Fibroblast of pulmonary artery (primary cell): ENCODE data around the gene HLCS.
"Not testable (repeated sequence)": the region's sequence is repeated elsewhere in the genome, so short reads cannot be mapped to it uniquely, and the experiment has no call there.

Experiments
- DNase-seq: peaks from one replicate; pipeline ENCODE4 v3.0.0-alpha.2; 2010; ENCODE audit warnings: low read depth
- H3K4me3 ChIP-seq: replicated peaks from 2 replicates; pipeline ENCODE4 v1.5.1; 2011; ENCODE audit warnings: low read depth, mild to moderate bottlenecking, control low read depth, low read length, moderate library complexity
- TF ChIP-seq, protein P1 (sequence below): IDR thresholded peaks from 2 replicates; pipeline ENCODE4 v1.5.1; 2011; ENCODE audit warnings: mild to moderate bottlenecking, control low read depth, low read length, inconsistent platforms; ENCODE audit errors: missing control alignments

The HLCS gene

DNA sequence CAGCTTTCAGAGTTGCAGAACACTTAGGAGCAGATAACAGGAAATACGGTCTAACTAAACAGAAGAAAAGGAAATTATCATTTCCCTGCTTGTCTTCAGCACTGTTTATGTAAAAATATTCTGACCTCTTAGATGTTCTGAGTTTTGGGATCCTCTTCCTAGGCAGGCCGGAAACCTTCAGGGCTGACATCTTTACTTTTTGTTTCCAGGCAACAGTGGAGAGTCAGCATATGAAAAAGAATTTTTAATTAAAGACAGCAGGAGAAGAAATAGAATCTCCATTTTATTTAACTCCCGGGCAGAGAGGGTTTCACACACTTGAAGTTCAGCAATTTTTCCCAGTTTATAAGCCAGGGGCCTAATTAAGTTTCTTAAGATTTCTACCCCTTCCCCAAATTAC, 35.0 kb upstream of the HLCS start:
- no peak for DNase-seq
- TF ChIP-seq, protein P1, sequence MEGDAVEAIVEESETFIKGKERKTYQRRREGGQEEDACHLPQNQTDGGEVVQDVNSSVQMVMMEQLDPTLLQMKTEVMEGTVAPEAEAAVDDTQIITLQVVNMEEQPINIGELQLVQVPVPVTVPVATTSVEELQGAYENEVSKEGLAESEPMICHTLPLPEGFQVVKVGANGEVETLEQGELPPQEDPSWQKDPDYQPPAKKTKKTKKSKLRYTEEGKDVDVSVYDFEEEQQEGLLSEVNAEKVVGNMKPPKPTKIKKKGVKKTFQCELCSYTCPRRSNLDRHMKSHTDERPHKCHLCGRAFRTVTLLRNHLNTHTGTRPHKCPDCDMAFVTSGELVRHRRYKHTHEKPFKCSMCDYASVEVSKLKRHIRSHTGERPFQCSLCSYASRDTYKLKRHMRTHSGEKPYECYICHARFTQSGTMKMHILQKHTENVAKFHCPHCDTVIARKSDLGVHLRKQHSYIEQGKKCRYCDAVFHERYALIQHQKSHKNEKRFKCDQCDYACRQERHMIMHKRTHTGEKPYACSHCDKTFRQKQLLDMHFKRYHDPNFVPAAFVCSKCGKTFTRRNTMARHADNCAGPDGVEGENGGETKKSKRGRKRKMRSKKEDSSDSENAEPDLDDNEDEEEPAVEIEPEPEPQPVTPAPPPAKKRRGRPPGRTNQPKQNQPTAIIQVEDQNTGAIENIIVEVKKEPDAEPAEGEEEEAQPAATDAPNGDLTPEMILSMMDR, result no peak
- no peak overlapping the region for H3K4me3 ChIP-seq

- DNase-seq, result no peak
- TF ChIP-seq, protein P1, result peak; percentile 7
- no peak overlapping the region for H3K4me3 ChIP-seq
Observed at GRCh38 chr21:37000381-37000780, 33.9 kb upstream of the HLCS start.

DNA sequence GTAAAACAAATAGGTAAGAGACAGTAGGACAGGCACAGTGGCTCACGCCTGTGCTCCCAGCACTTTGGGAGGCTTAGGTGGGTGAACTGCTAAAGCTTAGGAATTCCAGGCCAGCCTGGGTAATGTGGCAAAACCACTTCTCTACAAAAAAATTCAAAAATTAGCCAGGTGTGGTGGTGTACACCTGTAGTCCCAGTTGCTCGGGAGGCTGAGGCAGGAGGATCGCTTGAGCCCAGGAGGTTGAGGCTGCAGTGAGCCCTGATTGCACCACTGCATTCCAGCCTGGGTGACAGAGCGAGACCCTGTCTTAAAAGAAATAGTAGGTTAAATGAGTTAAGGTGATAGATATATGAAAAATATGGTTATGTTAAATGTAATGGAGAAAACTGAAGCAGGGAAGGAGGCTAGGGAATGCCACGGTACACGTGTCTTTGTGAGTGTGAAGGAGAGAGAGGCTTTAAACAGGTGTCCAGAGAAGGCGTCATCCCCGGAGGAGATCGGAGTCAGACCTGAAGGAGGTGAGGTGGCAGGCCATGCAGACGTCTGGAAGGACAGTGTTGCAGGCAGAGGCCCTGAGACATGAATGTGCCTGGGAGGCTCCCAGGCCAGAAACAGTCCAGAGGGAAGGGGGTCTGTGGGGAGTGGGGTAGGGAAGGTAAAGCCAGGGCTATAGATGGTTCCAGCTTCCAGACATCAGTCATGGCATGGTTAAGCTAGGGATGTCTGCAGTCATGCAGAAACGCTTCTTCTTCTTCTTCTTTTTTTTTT, 32.8 kb upstream of the HLCS start:
- H3K4me3 ChIP-seq, result no peak overlapping the region
- TF ChIP-seq, protein P1, result no peak
- DNase-seq, result no peak

DNA sequence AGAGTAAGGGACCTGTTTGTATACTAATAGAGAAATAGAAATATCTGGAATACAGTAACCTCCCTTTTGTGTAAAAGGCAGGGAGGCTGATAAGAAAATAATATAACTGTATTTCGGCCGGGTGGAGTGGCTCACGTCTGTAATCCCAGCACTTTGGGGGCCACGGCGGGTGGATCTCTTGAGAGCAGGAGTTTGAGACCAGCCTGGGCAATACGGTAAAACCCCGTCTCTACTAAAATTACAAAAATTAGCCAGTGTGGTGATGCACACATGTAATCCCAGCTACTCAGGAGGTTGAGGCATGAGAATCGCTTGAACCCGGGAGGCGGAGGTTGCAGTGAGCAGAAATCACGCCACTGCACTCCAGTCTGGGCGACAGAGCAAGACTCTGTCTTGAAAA, 28.8 kb upstream of the HLCS start:
- DNase-seq, H3K4me3 ChIP-seq: not testable (repeated sequence)

DNA sequence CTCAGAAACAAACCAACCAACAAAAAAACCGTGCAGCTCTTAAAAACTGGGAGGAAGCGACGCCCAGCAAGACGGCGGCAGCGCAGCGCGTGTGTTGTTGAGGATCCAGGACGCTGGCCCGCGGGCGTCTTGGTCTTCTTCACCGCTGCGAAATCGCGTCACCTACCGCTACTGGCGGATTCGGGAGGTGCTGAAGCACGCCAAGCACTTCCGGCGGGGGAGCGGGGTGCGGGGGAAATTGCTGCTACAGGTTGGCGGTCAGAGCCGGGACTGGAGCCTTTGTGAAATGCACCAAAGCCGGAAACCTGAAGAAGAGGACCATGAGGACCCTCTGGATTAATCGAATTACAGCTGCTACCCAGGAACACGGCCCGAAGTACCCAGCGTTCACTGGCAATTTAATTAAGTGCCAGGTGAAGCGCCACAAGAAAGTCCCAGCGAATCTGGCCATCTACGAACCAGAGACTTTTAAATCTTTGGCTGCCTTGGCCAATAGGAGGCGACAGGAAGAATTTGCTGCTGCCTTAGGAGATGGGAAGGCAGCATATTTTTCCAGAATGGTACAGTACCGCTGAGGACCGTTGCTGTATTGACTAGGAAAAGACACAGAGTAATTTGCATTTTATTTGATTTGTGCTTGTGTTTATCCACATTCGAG, 28.2 kb upstream of the HLCS start:
- TF ChIP-seq, protein P1, result no peak
- H3K4me3 ChIP-seq, result peak overlapping the region; percentile 29
- DNase-seq, result peak; percentile 28

DNA sequence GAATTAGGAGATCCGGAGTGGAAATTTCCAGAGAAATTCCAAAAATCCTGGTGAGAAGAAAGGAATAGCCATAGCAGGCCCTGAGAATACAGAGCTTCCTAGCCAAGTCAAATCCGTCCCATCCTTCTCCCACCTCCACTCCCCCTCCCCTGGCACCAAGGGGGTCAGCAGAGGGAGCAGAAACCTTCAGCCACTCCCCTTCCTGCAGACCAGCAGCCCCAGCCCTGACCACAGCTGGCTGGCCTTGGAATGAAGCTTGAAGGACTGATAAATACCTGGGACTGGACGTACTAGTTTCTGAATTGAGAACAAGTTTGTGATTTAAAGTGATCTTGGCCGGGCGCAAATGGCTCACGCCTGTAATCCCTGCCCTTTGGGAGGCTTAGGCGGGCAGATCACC, 26.2 kb upstream of the HLCS start:
- no peak for DNase-seq
- H3K4me3 ChIP-seq, result no peak overlapping the region
- TF ChIP-seq, protein P1, result no peak

DNA sequence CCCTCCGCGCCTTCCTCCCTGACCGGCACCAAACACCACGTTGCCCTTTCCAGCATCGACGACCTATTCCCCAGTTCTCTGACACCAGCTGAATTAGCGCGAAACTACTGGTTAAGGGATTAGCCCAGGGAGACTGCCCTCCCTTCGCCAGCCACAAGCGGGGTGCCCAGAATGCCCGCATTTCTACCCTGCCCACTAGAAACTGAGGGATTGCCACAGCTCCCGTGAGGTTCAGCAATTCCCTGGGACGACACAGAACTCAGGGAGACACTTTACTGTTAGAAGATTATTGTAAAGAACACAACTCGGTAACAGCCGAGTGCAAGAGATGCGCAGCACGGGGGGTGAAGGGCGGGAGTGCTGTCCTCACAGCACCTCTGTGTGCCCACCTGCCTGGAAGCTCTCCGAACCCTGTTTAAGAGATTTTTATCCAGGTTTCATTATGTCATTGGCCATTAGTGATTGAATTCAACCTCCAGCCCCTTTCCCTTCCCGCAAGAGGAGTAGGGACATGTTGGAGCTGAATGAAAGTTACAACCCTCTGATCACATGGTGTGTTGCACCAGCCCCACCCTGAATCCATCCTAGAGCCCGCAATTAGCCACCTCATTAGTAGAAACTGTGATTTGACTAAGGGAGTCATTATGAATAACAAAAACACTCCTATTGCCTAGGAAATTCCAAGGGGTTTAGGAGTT, 24.2 kb upstream of the HLCS start:
- no peak for DNase-seq
- H3K4me3 ChIP-seq, result peak overlapping the region; percentile 56
- TF ChIP-seq, protein P1, result no peak
